Measurements from ENCODE around the gene AAMP.

Gene AAMP

DNA sequence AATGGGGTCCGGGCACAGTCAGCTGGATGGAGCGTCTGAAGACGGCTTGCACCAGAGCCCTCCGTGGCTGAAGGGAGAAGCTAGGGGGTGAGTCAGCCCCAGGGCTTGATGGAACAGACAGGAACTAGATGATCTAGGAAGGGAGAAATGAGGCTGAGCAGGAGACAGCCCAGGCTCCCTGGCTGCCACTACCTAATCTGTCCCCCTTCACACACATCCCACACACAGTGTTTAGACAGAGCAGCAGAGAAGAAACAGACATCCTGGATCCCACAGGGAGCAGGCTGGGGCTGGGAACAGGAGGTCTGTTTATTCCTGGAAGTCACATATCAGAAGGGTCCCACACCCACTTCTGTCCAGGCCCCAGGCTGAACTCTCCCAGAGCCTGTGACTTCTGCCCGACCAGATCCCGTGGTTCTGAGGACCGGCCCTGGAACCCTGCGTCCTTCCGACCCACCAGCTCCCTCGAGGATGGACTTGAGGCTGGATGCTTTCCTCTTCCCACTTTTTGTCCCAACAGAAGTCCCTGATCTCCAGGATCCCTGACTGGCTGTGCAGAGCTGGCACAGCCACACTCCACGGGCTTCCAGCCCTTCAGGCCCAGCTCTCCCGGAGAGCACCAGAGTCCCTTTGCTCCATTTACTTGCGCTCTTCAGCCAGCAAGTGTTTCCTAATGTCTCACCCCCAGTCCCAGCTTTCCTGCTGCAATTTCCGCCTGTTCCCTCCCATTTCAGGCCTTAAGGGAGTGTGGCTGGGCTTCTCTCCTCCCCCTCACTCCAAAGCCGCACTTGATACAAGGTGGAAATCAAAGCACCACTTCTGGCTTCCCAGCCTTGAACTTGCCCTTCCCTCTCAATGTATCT, 10.6 kb downstream of the AAMP start:
- no peak for DNase-seq (ENCODE audit: low spot score)

DNA sequence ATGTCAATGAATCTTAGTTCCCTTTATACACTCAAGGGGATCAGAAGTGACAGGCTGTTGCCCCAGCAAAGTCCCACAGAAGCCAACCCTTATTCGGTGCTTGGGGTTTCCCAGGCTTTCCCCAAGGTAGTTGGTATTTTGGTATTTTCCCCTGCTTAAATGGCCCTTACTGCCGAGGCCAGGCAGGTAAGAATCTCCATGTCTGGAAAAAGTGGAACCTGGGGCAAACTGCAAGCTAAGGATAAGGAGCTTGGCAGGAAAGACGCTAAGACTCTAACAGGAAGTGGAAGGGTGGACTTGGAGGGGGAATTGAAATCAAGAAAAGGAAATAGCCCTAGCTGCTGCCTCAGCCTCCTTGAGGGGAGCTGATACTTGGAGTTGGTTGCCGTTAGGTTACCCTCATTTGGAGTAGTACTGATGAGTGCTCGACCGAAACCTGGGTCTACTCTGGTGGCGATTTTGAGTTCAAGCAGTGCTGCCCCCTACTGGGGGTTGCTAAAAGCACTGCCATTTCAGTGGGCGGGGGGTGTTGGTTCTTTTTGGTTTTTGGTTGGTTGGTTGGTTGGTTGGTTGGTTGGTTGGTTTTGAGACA, 12.5 kb downstream of the AAMP start:
- peak; percentile 62 for DNase-seq (ENCODE audit: low spot score)

DNA sequence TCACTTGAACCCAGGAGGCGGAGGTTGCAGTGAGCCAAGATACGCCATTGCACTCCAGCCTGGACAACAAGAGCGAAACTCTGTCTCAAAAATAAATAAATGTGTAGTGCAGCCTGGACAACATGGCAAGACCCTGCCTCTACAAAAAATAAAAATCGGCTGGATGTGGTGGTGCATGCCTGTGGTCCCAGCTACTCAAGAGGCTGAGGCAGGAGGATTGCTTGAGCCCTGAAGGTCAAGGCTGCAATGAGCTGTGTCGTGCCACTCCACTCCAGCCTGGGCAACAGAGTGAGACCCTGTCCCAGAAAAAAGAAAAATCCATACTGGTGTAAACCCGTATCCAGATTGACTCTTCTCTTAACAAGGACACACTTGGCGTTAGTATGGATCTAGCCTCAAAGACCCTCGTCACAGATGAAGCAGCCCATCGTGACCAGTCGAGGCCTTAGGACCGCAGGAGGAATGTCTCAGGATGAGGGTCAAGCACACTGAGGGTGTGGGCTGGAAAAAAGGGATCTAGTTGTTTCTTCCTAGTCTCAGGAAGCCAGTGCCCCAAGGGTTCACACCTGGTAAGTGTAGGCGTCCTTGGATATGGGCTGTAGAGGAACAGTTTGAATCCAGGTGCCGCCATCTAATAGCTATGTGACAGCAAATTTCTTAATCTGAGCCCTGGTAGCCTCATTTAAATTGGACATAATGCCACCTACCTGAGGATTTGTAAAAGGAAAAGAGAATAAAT, 13.2 kb downstream of the AAMP start:
- no peak for DNase-seq (ENCODE audit: low spot score)

DNA sequence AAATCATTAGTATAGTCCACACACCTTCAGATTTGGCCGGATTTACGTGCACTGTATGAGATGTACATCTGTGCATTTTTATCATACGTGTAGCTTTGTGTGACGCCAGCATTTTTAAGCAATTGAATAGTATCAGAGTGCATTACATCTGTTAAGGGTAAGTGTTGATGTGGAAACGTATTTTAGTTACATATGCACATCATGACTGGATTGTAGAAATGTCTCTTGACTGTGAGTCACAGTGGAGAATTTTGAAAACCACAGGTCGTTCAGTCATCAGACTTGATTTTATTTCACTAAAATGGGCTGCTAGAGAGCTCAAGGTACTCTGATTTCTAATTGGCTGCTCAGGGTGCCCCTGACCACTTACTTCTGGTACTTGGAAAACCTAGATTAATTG, 14.5 kb downstream of the AAMP start:
- DNase-seq (ENCODE audit: low spot score): no peak

DNA sequence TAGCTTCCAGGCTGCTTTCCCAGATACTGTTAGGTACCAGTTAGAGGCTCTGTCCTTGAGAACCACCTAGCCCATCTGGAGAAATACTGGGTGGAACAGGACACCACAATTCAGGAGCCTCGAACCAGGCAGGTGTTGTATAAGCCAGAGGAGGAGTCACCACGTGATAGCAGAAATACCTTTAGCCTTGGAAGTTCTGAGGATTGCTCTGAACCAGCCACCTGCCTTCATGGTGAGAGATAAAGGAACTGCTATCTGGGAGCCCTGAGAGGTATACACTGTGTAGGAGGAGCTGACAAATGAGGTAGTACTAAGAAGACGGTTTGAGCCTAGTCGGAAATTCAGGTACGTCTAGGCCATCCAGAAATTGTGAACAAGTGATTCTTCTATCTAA, 16.7 kb downstream of the AAMP start:
- no peak for DNase-seq (ENCODE audit: low spot score)

DNA sequence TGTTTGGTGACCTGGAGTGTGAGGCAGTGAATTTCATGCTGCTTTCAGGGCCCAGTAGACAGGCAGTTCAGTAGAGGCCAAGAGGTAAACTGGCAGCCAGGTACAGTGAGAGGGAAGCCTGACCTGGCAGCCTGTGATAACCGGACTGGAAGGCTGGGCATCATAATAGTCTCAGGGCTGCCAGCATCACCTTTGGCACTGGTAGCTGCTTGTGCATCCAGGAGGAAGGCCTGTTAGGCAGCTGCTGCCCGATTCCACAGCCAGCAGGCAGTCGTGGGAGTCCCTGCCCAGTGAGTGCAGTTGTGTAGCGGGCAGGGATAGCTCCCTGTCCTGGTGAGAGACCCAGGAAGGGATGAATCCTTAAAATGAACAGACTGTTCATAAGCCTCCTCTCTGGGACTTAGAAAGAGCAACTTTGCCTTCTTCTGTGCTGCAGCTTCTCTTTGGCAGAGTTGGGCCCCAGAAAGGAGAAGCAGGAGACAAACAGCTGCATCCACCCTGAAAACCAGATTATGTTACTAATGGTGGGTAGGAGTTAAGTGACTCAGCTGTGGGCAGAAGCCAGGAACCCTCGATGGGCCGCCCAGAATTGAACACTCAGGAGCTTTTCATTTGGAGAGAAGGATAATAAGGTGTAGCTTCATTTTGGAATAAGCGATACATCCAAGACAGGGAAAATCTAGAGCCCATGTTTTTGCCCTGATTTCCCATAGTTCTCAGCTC, 17.3 kb downstream of the AAMP start:
- DNase-seq (ENCODE audit: low spot score): no peak

DNA sequence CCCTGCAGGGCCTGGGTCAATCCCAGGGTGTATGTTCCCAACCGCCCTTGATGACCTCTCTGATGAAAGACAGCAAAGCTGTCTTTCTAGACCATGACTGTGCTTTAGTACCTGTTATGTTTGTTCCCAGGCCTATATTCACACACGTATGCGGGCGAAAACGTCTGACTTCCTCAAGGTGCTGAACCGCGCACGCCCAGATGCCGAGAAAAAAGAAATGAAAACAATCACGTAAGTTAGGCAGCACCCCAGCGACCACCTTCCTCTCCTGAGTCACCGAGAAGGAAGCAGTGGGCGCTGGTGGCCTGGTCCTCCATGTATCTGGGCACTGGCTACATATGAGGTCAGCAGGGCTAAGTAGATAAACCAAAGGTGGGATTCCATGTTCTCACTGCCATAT, 20.2 kb downstream of the AAMP start:
- no peak for DNase-seq (ENCODE audit: low spot score)

DNA sequence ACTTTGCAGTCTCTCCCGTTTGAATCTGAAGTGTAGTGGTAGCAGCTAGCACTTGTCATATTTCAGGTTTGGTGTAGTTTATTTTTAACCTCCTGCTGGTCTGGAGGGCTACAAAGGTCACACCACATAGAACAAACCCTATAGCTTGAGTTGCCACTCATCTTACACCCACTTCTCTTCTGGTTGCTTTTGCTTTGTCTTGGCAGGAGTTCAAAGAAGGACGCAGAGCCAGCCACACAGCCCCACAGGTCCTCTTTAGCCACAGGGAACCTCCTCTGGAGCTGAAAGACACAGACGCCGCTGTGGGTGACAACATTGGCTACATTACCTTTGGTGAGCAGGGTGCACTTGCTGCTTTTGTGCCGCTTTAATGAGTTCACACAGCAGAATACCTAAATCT, 24.7 kb downstream of the AAMP start:
- DNase-seq (ENCODE audit: low spot score): no peak

DNA sequence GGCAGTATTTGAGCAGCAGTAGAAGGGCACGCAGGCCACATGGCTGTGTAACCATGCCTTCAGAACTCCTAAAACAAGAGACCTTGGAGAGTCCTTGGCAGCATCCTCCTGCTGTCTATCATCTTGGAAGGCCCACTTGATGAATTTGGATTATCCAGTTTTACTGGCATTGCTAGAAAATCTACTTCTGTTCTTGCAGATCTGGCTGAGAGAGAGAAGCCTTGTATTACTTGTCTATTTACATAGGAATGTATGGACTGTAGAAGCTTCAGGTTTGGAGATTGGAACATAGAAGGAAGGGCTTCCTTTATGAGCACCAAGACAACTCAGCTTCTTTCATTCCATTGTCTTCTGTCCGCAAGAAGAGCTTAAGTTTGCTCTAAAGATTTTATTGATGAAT, 25.3 kb downstream of the AAMP start:
- no peak for DNase-seq (ENCODE audit: low spot score)

DNA sequence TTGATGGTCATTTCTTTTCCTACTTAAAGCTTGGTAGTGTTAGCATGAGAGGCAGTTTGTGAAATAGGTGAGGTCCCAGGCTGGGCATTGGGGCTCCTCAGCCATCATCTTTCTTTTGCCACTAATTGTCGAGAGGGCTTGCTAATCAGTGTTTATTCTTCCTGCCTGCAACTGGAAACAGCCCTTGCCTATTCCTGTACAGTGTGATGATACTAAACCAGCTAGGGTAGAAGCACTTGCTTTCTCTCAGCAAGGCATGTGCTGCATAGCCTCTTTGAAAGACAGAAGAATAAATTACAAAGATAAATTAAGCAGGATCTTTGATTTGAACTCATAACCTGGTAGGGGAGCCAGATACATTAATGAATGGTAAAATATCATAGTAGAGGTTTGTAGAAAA, 25.7 kb downstream of the AAMP start:
- no peak for DNase-seq (ENCODE audit: low spot score)

DNA sequence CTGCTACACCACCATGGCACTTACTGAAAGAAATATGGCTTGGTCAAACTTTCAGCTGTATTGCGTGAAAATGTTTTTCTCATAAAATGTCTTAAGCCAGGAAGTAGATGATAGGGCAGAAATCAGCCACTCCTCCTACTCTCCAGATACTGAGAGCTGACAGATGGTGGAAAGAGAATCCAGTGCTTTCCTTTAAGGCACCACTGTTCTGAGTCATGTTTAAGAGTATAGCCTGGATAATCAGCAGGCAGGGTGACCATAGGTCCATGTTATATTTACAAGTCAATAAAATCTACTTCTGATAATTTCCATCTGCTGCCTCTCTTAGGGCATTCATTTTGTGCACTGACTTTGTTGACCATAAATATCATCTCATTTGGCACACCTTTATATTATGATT, 31.1 kb downstream of the AAMP start:
- DNase-seq (ENCODE audit: low spot score): no peak

DNA sequence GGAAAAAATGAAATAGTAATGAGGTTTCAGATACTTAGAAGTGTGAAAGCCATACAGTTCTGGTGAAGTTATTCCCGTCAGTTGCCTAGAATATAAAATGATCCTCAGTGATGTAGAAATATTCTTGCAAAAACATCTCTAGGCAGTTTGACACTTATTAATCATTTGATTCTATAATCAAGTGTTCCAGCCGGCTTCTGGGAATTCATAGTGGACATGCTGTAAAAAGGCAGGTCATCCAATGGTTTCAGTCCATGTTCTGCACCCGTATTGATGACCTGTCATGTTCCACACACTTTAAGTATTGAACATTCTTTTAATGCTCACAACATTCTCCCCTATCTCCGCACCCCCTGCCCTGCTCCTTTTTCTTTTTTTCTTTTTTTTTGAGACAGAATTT, 33.1 kb downstream of the AAMP start:
- no peak for DNase-seq (ENCODE audit: low spot score)

DNA sequence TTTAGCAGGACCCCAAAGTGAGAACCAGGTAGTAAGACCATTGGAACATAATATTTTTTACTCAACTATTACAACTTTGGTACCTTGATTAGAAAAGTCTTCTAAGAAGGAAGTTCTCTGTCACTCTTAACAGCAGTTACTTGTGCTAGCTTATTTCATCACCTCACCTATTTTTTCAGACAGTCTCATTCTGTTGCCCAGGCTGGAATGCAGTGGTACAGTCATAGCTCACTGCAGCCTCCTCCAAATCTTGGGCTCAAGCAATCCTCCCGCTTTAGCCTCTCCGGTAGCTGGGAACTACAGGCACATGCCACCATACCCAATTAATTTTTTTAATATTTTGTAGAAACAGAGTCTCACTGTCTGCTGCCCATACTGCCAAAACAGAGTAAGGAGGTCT, 34.9 kb downstream of the AAMP start:
- no peak for DNase-seq (ENCODE audit: low spot score)

DNA sequence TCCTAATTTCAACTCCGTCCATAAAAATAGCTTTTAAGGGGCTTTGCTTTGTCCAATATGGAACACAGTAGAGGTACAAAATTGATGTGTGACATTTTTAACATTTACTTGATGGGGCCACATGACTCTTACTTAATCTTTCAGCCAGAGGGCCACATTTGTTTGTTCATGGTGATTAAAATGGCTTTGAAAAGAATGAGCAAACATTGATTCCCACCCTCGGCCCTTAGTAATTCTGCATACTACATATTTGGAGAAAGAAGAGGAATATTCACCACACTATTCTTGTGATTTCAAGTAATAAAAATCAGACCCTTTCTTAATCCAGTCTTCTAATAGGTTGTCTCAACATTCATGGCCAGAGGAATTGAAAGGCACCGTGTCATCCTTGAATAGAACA, 35.4 kb downstream of the AAMP start:
- no peak for DNase-seq (ENCODE audit: low spot score)

DNA sequence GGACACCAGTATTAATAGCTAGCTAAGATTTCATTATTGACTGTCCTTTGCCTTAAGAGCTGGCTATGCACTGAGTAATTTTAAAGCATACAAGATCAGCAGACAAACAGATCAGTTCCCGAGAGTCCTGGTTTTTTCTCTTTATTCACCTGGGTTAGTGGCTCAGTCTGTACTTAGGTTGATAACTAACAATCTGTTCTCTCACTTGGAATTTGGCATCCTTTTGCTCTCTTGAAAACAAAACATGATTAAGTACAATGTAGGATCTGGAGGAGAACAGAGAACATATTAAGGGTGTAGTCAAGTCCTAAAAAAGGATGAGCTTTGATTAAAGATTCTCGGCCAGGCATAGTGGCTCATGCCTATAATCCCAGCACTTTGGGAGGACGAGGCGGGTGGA, 36.4 kb downstream of the AAMP start:
- DNase-seq (ENCODE audit: low spot score): no peak

DNA sequence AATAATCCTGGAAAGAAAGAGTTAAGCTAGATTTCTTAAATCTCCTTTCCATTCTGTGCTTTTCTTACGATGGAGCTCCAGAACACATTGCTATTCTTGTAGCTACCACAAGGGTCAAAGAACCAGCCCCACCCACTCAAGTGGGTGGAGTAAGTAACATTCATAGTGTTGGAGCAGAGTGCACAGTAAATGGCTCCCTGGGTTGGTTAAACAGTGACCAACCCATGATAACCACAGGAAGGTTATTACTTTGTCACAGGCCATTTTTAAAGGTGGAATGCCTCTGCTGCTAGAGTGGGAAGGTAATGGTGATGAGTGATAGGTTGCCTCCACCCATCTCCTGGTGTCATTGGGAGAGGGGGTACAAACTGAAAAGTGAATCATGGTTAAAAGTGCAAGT, 39.1 kb downstream of the AAMP start:
- peak; percentile 25 for DNase-seq (ENCODE audit: low spot score)

DNA sequence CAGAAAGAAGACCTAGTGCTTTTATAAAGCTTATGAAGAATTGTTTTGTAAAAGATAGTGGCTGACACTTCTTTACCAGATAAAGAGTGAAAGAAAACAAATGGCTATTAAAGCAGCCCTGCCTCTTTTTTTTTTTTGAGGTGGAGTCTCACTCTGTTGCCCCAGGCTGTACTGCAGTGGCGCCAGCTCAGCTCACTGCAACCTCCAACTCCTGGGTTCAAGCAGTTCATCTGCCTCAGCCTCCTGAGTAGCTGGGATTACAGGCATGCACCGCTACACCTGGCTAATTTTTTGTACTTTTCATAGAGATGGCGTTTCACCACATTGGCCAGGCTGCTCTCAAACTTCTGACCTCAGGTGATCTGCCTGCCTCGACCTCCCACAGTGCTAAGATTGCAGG, 40.1 kb downstream of the AAMP start:
- no peak for DNase-seq (ENCODE audit: low spot score)

DNA sequence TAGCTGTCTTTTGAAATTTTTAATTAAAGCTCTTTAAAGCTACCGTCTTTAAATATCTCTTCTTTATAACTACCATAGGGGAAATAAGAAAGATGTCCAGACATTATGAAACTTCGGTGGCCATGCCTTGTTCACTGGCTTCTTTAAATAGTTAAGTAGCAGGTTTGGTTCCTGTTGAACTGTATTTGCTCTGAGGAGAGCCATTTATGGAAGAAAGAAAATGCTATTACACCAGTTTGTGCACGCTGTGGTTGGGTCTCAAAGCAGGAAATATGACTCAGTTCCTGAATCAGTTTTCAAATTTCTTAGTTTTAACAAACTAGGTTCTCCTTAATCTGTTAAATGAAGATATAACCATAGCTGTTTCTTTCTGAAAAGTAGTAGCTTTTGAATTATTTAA, 40.7 kb downstream of the AAMP start:
- no peak for DNase-seq (ENCODE audit: low spot score)

DNA sequence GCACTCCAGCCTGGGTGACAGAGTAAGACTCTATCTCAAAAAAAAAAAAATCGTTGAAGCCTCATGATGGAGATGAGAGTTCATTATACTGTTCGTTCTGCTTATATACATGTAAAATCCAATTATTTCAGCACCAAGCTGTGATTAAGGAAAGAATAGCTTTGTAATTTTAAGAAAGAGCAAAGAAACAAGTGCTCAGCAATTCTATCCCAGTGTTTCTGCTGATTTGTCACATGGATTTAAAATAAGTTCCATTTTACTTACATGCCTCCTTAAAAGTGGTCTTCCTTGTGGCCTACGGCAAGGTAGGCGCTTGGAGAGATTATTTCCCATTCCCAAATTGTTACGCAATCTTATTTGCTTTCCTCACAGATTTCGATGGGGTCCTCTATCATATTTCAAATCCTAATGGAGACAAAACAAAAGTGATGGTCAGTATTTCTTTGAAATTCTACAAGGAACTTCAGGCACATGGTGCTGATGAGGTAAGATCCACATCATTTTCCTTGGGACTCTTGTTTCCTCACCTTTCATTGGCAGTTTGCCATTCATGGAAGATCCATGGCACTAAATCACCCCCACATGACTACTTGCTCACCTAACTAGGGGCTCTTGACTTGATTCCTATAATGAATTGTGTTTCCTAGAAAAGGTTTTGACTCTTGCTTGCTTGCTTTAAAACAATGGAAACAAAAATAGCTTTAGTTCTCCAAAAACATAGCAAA, 41.4 kb downstream of the AAMP start:
- no peak for DNase-seq (ENCODE audit: low spot score)

DNA sequence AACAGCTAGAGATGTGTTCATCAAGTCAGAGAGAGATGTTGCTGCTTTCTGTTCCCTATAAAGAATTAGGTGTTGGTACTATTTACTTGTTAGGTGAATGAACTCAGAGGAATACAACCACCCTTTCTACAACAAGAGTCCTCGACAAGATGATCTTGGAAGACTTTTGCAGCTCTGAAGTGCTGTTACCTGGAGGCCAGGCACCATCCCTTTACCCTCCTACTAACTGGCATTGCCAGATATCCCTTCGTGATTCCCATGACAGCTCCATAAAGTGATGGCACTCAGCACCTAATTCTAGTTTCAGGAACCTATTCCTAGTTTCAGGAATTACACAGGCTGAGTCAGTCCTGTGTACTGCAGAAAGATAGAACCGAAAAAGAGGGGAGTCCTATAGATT, 43.0 kb downstream of the AAMP start:
- DNase-seq (ENCODE audit: low spot score): no peak

DNA sequence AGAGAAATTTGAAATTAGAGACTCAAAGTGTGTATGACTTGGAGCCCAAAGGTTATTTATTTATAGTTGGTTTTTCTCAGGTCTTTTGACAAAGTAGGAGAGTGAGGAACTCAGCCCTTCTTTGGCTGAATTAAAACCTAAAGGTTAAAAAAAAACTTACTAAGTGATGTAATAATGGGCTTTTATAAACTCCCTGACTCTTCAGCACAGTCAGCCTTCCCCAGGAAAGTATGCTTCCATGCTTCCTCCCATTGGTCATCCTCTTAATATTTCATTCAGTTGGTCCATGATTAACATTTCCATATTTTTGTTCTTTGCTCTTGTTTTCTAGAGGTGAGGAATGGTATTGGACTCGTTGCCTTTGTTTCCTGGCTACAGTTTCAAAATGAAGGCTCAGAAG, 45.8 kb downstream of the AAMP start:
- DNase-seq (ENCODE audit: low spot score): no peak

DNA sequence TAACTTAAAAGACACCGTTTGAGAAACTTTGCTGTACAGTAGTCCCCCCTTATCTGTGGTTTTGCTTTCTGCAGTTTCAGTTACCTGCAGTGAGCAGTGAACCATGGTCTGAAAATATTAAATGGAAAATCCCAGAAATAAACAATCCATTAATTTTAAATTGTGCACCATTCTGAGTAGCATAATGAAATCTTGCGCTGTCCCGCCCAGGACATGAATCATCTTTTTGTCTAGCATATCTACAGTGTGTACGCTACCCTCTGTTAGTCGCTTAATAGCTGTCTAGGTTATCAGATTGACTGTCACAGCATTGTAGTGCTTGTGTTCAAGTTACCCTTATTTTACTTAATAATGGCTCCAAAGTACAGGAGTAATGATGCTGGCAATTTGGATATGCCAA, 46.9 kb downstream of the AAMP start:
- DNase-seq (ENCODE audit: low spot score): no peak

Data from hematopoietic multipotent progenitor cell treated with erythropoietin and hydrocortisone succinate and interleukin-3 and kit ligand, for 17 days (in vitro differentiated cells).